CD14-positive monocyte (primary cell): ENCODE data around the gene MEGF8. TPM values are rescaled to one million over a fixed set of nuclear protein-coding genes. Genes with fewer than 3 reads are reported as not detected.

Experiments
- DNase-seq, 3 donors: peaks; one replicate each; pipeline ENCODE4 v3.0.0-alpha.2; 2011 to 2022
- H2AFZ ChIP-seq: 2 replicates; pipeline ENCODE4 v1.6.0; 2012; ENCODE audit warnings: mild to moderate bottlenecking, low read depth, low read length, inconsistent platforms; ENCODE audit not compliant: insufficient read depth, poor library complexity, severe bottlenecking
- H3K27ac ChIP-seq, 2 donors: 1 replicate in 1 of 2; 2 replicates in 1 of 2; pipeline ENCODE4 v1.5.1; 2012 to 2013; ENCODE audit warnings: low read length in 2 of 2, control low read depth in 1 of 2, inconsistent platforms in 1 of 2, low read depth in 1 of 2, mild to moderate bottlenecking in 1 of 2
- H3K27me3 ChIP-seq, 2 donors: one replicate each; pipeline versions ENCODE4 v1.6.0 to v1.6.1; 2011 to 2013; ENCODE audit warnings: low read length in 2 of 2; ENCODE audit not compliant: control insufficient read depth in 2 of 2, insufficient read depth in 2 of 2
- H3K36me3 ChIP-seq, 2 donors: replicated peaks in 1 of 2; 1 replicate in 1 of 2; 2 replicates in 1 of 2; pipeline versions ENCODE4 v1.5.1 to v1.6.1; 2012 to 2013; ENCODE audit warnings: low read length in 2 of 2, control low read depth in 1 of 2, inconsistent platforms in 1 of 2, mild to moderate bottlenecking in 1 of 2; ENCODE audit not compliant: insufficient read depth in 2 of 2, control insufficient read depth in 1 of 2
- H3K4me1 ChIP-seq, 2 donors: 1 replicate in 1 of 2; 2 replicates in 1 of 2; pipeline versions ENCODE4 v1.5.1 to v1.6.1; 2012 to 2013; ENCODE audit warnings: low read length in 2 of 2, control low read depth in 1 of 2, inconsistent platforms in 1 of 2, mild to moderate bottlenecking in 1 of 2, moderate library complexity in 1 of 2; ENCODE audit not compliant: insufficient read depth in 2 of 2, control insufficient read depth in 1 of 2
- H3K4me2 ChIP-seq: replicated peaks from 2 replicates; pipeline ENCODE3; 2012; ENCODE audit warnings: low read length, moderate library complexity, mild to moderate bottlenecking; ENCODE audit not compliant: poor library complexity, severe bottlenecking; ENCODE audit errors: extremely low read depth
- H3K4me3 ChIP-seq, 3 experiments: fragments of 200-600 bp in 1 of 3; sonication (generic) in 1 of 3; replicated peaks in 1 of 3; 1 replicate in 2 of 3; 2 replicates in 1 of 3; pipeline ENCODE4 v1.5.1; 2011 to 2013; ENCODE audit warnings: low read length in 3 of 3, mild to moderate bottlenecking in 3 of 3, control low read depth in 2 of 3, low read depth in 2 of 3, inconsistent platforms in 1 of 3, moderate library complexity in 1 of 3
- H3K79me2 ChIP-seq: 2 replicates; pipeline ENCODE4 v1.6.0; 2012; ENCODE audit warnings: mild to moderate bottlenecking, control low read depth, inconsistent platforms, low read length, moderate library complexity; ENCODE audit not compliant: insufficient read depth
- H3K9ac ChIP-seq: 2 replicates; pipeline ENCODE4 v1.6.0; 2017; ENCODE audit warnings: low read length, mild to moderate bottlenecking; ENCODE audit not compliant: insufficient read depth, poor library complexity, severe bottlenecking
- H3K9me3 ChIP-seq, 2 donors: replicated peaks in 1 of 2; 1 replicate in 1 of 2; 2 replicates in 1 of 2; pipeline versions ENCODE4 v1.5.1 to v1.6.1; 2012 to 2013; ENCODE audit warnings: low read length in 2 of 2, control low read depth in 1 of 2; ENCODE audit not compliant: control insufficient read depth in 1 of 2, insufficient read depth in 1 of 2
- H4K20me1 ChIP-seq: 2 replicates; pipeline ENCODE4 v1.6.0; 2012; ENCODE audit warnings: mild to moderate bottlenecking, low read length, control low read depth, moderate library complexity; ENCODE audit not compliant: insufficient read depth
- H3K27ac Mint-ChIP-seq, 7 donors: one replicate each; pipeline ENCODE4 v1.8.0; 2020; ENCODE audit warnings: mild to moderate bottlenecking in 7 of 7, mixed read lengths in 7 of 7, moderate library complexity in 6 of 7, inconsistent platforms in 2 of 7
- H3K27me3 Mint-ChIP-seq, 3 donors: one replicate each; pipeline ENCODE4 v1.8.0; 2021 to 2022; ENCODE audit warnings: low read depth in 3 of 3, mild to moderate bottlenecking in 3 of 3, mixed read lengths in 3 of 3, moderate library complexity in 3 of 3, inconsistent platforms in 1 of 3
- H3K36me3 Mint-ChIP-seq, 2 donors: one replicate each; pipeline ENCODE4 v1.8.0; 2020; ENCODE audit warnings: mixed read lengths in 2 of 2, inconsistent platforms in 1 of 2, mild to moderate bottlenecking in 1 of 2
- H3K4me1 Mint-ChIP-seq: one replicate; pipeline ENCODE4 v1.8.0; 2020; ENCODE audit warnings: mild to moderate bottlenecking, mixed read lengths
- H3K4me3 Mint-ChIP-seq, 2 donors: one replicate each; pipeline ENCODE4 v1.8.0; 2020; ENCODE audit warnings: mild to moderate bottlenecking in 2 of 2, mixed read lengths in 2 of 2, moderate library complexity in 1 of 2
- H3K9me3 Mint-ChIP-seq, 7 donors: one replicate each; pipeline ENCODE4 v1.8.0; 2020 to 2022; ENCODE audit warnings: mixed read lengths in 7 of 7, mild to moderate bottlenecking in 6 of 7, moderate library complexity in 6 of 7, inconsistent platforms in 2 of 7
- WGBS: methylation state at CpG from one replicate; pipeline ENCODE4 v1.1.5; 2013; ENCODE audit warnings: missing lambda C conversion rate; ENCODE audit not compliant: insufficient coverage; 5-methylcytosine and 5-hydroxymethylcytosine counted together
- intact Hi-C, 2 donors: fragments of 100-400 bp; cut with micrococcal nuclease; formaldehyde crosslinking; loops; one replicate each; pipeline versions ENCODE4 v1.15.0 to v1.15.1; 2023
- polyA plus RNA-seq, 3 donors: library from polyadenylated mRNA; depleted of rRNA in 1 of 3; unstranded in 2 of 3; stranded (reverse) in 1 of 3; fragments of 300-500 nt in 2 of 3; fragments of >200 nt in 1 of 3; fragmentation: Illumina TruSeq in 2 of 3; gene quantifications; 1 replicate in 2 of 3; 2 replicates in 1 of 3; pipeline ENCODE4 v1.2.3, GENCODE V29; 2012 to 2021
- TF ChIP-seq, protein P1 (sequence below): fragments of 200-600 bp; IDR thresholded peaks from one replicate; pipeline ENCODE4 v1.8.0; 2022; ENCODE audit warnings: antibody characterized with exemption, mild to moderate bottlenecking

The MEGF8 gene
- polyA plus RNA-seq, 3 donors, result 0.15 to 2.7 (median 0.27) TPM

DNA sequence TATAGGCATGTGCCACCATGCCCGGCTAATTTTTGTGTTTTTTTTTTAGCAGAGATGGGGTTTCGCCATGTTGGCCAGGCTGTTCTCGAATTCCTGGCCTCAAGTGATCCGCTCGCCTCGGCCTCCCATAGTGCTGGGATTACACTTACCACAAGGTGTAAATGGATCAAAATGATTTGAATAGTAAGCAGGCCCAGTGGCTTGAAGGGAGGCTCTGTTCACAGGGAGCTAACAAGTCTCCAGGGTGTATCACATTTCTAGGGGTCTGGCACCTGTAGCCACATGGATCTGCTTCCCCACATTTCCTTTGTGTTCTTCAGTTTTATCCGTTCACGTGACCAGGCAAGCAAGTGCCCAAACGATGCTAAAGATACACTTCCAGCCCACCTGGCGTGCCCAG is 78.2 kb downstream of the MEGF8 start:
- Histone ChIP-seq H3K9ac (no peak overlapping the region), H3K36me3 (no peaks in the 10 kb centered on the region), H3K4me1 (peaks cover 11 to 14% of the 10 kb centered on the region in 2 donors), H3K9me3 (no peaks in the 10 kb centered on the region), H4K20me1 (peaks cover 23% of the 10 kb centered on the region), H3K27ac (no peak overlapping the region), H3K79me2 (no peaks in the 10 kb centered on the region), H2AFZ (no peak overlapping the region), H3K4me2 (no peak overlapping the region), H3K27me3 (peaks cover 0 to 9% of the 10 kb centered on the region in 2 donors), H3K4me3 (no peak overlapping the region)
- Mint-ChIP-seq H3K9me3 (peaks cover 0 to 4% (median 0%) of the 10 kb centered on the region in 7 donors), H3K27me3 (peaks cover 22 to 26% (median 22%) of the 10 kb centered on the region in 3 donors), H3K4me3 (no peak overlapping the region), H3K27ac (no peak overlapping the region), H3K4me1 (peaks cover 16% of the 10 kb centered on the region), H3K36me3 (peaks cover 18 to 28% of the 10 kb centered on the region in 2 donors)
- DNase-seq, result no peak
- TF ChIP-seq, protein P1, sequence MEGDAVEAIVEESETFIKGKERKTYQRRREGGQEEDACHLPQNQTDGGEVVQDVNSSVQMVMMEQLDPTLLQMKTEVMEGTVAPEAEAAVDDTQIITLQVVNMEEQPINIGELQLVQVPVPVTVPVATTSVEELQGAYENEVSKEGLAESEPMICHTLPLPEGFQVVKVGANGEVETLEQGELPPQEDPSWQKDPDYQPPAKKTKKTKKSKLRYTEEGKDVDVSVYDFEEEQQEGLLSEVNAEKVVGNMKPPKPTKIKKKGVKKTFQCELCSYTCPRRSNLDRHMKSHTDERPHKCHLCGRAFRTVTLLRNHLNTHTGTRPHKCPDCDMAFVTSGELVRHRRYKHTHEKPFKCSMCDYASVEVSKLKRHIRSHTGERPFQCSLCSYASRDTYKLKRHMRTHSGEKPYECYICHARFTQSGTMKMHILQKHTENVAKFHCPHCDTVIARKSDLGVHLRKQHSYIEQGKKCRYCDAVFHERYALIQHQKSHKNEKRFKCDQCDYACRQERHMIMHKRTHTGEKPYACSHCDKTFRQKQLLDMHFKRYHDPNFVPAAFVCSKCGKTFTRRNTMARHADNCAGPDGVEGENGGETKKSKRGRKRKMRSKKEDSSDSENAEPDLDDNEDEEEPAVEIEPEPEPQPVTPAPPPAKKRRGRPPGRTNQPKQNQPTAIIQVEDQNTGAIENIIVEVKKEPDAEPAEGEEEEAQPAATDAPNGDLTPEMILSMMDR, result no peak
- 100% methylated on average over 3 of the region's 10 CpGs for WGBS
- intact Hi-C loops, result no loop called here

DNA sequence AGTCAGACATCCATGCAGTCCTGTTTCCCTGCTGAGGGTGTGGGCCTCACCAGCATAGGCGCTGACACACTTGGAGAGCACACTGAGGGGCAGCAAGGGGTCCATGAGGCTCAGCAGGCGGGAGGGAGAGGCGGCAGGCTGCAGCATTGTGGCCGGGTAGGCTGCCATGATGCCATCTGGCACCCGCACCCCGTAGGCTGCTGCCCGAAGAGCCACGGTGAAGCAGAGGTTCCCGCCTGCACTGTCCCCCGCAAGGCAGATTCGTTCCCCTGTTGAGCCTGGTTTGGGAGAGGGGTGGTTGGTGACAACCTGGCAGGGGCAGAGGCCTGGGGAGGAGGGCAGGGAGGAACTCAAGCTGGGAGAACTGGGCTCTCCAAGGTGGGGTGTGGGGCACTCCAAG is 80.7 kb downstream of the MEGF8 start:
- Histone ChIP-seq H3K9ac (no peak overlapping the region), H3K79me2 (no peaks in the 10 kb centered on the region), H3K4me2 (no peak overlapping the region), H3K27ac (no peak overlapping the region), H3K4me1 (peaks cover 9 to 11% of the 10 kb centered on the region in 2 donors), H2AFZ (no peak overlapping the region), H4K20me1 (peaks cover 15% of the 10 kb centered on the region), H3K36me3 (no peaks in the 10 kb centered on the region), H3K4me3 (no peak overlapping the region), H3K9me3 (no peaks in the 10 kb centered on the region), H3K27me3 (peaks cover 0 to 9% of the 10 kb centered on the region in 2 donors)
- H3K27me3 Mint-ChIP-seq, result peaks cover 16 to 18% (median 18%) of the 10 kb centered on the region in 3 donors
- H3K36me3 Mint-ChIP-seq, result peaks cover 13 to 20% of the 10 kb centered on the region in 2 donors
- H3K9me3 Mint-ChIP-seq, result peaks cover 0 to 4% (median 0%) of the 10 kb centered on the region in 7 donors
- no peak overlapping the region for H3K27ac Mint-ChIP-seq
- DNase-seq, result no peak
- whole genome bisulfite sequencing, result 95% methylated on average over 11 of the region's 11 CpGs
- TF ChIP-seq, protein P1, result no peak
- no peak overlapping the region for H3K4me3 Mint-ChIP-seq
- intact Hi-C loops, result no loop called here
- H3K4me1 Mint-ChIP-seq, result peaks cover 9% of the 10 kb centered on the region
